Coronary artery (tissue), 2 donors: Measurements from ENCODE around the gene NLE1.
A peak's percentile ranks its signal among the peaks of the same experiment; 100 is the strongest.
"Not testable (repeated sequence)": the region's sequence is repeated elsewhere in the genome, so short reads cannot be mapped to it uniquely, and the experiment has no call there.

Experiments
- DNase-seq: peaks from one replicate; pipeline ENCODE4 v3.0.0-alpha.2; 2017; ENCODE audit warnings: low spot score
- H3K27ac ChIP-seq, 2 donors: fragments of 200-600 bp; sonication (generic); one replicate each; pipeline ENCODE4 v1.5.1; 2016 to 2019
- H3K4me3 ChIP-seq: fragments of 200-600 bp; sonication (generic); 2 replicates; pipeline ENCODE4 v1.5.1; 2016; ENCODE audit warnings: mild to moderate bottlenecking, moderate library complexity
- TF ChIP-seq, protein P1 (sequence below): fragments of 200-600 bp; sonication (generic); IDR thresholded peaks from one replicate; pipeline ENCODE4 v1.5.1; 2019; ENCODE audit warnings: antibody characterized with exemption

The NLE1 gene

GRCh38 chr17:35184274-35184673, 42.2 kb upstream of the NLE1 start:
- TF ChIP-seq, protein P1, sequence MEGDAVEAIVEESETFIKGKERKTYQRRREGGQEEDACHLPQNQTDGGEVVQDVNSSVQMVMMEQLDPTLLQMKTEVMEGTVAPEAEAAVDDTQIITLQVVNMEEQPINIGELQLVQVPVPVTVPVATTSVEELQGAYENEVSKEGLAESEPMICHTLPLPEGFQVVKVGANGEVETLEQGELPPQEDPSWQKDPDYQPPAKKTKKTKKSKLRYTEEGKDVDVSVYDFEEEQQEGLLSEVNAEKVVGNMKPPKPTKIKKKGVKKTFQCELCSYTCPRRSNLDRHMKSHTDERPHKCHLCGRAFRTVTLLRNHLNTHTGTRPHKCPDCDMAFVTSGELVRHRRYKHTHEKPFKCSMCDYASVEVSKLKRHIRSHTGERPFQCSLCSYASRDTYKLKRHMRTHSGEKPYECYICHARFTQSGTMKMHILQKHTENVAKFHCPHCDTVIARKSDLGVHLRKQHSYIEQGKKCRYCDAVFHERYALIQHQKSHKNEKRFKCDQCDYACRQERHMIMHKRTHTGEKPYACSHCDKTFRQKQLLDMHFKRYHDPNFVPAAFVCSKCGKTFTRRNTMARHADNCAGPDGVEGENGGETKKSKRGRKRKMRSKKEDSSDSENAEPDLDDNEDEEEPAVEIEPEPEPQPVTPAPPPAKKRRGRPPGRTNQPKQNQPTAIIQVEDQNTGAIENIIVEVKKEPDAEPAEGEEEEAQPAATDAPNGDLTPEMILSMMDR = no peak
- H3K4me3 ChIP-seq = no peak overlapping the region
- H3K27ac ChIP-seq = no peak overlapping the region
- DNase-seq = no peak

- H3K4me3 ChIP-seq = no peak overlapping the region
- peak; percentile 53 for DNase-seq
- H3K27ac ChIP-seq = no peak overlapping the region
- TF ChIP-seq, protein P1 = no peak
These were observed 41.2 kb upstream of the NLE1 start for GRCh38 chr17:35183332-35183731.

DNA sequence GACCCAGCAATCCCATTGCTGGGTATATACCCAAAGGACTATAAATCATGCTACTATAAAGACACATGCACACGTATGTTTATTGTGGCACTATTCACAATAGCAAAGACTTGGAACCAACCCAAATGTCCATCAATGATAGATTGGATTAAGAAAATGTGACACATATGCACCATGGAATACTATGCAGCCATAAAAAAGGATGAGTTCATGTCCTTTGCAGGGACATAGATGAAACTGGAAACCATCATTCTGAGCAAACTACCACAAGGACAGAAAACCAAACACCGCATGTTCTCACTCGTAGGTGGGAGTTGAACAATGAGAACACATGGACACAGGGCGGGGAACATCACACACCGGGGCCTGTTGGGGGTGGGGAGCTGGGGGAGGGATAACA, 37.3 kb upstream of the NLE1 start:
- not testable (repeated sequence) for H3K27ac ChIP-seq, DNase-seq, H3K4me3 ChIP-seq

- TF ChIP-seq, protein P1 = no peak
- DNase-seq = no peak
- Histone ChIP-seq H3K27ac (no peak overlapping the region), H3K4me3 (no peak overlapping the region)
These were observed 34.8 kb upstream of the NLE1 start for GRCh38 chr17:35176897-35177296.

DNA sequence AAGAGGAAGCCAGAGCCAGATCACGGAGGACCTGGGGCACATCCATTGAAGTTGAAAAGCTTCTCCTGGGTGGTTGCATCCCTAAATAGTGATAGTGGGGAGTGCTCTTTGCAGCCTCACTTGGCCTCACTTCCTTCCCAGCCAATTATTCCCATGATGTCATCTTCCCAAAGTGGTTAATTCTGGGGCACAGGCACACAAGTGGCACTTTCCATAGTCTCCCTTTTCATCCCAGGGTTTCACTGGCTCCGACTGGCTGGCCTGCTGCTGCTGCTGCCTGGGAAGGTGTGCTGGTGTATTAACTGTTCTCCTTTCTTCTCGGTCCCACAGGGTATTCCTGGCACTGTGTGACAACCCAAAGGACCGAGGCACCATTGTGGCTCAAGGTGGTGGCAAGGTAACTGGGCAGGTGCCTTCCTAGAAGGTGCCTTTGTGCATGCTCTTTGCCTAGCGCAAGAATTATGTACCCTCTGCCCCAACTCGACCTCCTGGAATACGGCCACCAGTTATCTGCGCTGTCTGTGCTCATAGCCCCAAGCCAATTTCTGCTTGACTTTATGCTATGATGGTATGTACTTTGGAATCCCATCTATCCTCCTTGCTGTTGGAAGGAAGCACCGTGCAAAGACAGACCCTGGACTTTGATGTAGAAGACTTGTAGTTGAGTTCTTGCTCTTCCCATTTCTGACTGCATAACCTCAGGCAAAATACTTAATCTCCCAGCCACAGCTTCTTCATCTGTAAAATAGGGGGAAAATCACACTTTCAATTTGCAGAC, 33.7 kb upstream of the NLE1 start:
- no peak overlapping the region for H3K27ac ChIP-seq
- TF ChIP-seq, protein P1 = no peak
- H3K4me3 ChIP-seq = no peak overlapping the region
- DNase-seq = no peak

DNA sequence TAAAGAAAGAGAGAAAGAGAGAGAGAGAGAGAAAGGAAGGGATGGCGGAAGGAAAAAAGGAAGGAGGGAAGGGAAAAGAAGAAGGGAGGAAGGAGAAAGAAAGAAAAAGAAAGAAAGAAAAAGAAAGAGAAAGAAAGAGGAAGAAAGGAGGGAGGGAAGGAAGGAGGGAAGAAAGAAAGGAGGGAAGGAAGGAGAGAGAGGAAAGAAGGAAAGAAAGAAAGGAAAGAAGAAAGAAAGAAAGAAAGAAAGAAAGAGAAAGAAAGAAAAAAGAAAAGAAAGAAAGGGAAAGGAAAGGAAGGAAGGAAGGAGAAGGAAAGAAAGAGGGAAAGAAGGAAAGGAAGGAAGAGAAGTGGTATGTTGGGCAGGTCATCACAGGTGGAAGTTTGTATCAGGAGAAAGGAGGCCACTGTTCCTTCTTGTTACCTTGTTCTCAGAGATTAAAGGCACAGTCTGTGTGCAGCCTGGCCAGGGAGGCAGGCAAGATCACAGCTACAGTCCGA, 32.8 kb upstream of the NLE1 start:
- H3K4me3 ChIP-seq = no peak overlapping the region
- no peak overlapping the region for H3K27ac ChIP-seq
- DNase-seq = no peak
- TF ChIP-seq, protein P1 = no peak

DNA sequence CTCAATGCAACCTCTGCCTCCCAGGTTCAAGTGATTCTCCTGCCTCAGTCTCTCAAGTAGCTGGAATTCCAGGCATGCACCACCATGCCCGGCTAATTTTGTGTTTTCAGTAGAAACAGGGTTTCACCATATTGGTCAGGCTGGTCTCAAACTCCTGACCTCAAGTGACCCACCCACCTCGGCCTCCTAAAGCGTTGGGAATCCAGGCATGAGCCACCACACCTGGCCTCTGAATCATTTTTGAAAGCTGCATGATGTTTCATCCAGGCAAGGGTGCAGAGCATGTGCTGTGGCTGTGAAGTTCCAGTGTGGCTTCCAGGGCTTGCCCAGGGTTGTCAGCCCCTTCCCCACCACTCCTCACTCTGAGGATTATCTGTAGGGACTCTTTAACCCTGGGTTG, 30.2 kb upstream of the NLE1 start:
- H3K27ac ChIP-seq, H3K4me3 ChIP-seq, DNase-seq: not testable (repeated sequence)

DNA sequence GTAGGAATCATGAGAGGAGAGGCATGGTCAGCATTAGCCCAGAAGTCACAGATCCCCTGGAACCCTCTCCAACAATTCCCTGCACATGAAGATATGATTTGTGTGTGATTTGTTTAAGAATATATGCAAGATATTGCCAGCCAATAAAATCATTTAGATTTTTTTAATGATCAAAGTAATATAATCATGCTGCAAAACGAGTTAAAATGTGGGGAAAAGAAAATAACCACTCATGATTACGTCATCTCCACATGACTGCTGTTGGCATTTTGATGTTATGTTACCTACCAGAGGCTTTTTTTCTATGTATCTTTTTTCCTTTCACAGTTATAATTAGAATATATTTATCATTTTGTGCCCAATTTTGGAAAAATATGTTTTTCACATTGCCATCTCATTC, 29.7 kb upstream of the NLE1 start:
- Histone ChIP-seq H3K4me3 (no peak overlapping the region), H3K27ac (no peak overlapping the region)
- TF ChIP-seq, protein P1 = no peak
- DNase-seq = no peak
